Common myeloid progenitor, CD34-positive (primary cell): ENCODE measurements around the gene VAMP2. TPM values are rescaled to one million over a fixed set of nuclear protein-coding genes. Genes with fewer than 3 reads are reported as not detected.

Experiments used
- CTCF ChIA-PET: fragments of 350-600 bp; sonication (Branson Sonifier 250); formaldehyde crosslinking; loops from one replicate; lab custom pipeline; 2021; ENCODE audit warnings: antibody characterized with exemption; lab: Charles Lee
- POLR2A ChIA-PET: fragments of 350-600 bp; sonication (Branson Sonifier 250); formaldehyde crosslinking; loops from one replicate; lab custom pipeline; 2021; ENCODE audit warnings: antibody characterized with exemption; lab: Charles Lee
- DNase-seq, 3 donors: peaks; one replicate each; pipeline versions ENCODE4 v3.0.0 to v3.0.0-alpha.2; 2013
- H3K27ac ChIP-seq, 2 experiments: 1 replicate in 1 of 2; 2 replicates in 1 of 2; pipeline ENCODE4 v1.7.0; 2013; ENCODE audit warnings: inconsistent platforms in 2 of 2, low read length in 2 of 2, mild to moderate bottlenecking in 2 of 2, low read depth in 1 of 2, moderate library complexity in 1 of 2; ENCODE audit not compliant: severe bottlenecking in 2 of 2, insufficient read depth in 1 of 2, poor library complexity in 1 of 2
- H3K27me3 ChIP-seq, 5 experiments: replicated peaks in 2 of 5; 1 replicate in 3 of 5; 2 replicates in 2 of 5; pipeline versions ENCODE4 v1.6.1 to v1.7.0; 2013; ENCODE audit warnings: low read length in 4 of 5, mild to moderate bottlenecking in 2 of 5, moderate library complexity in 2 of 5, inconsistent platforms in 1 of 5; ENCODE audit not compliant: insufficient read depth in 5 of 5, control insufficient read depth in 4 of 5
- H3K36me3 ChIP-seq, 4 experiments: 1 replicate in 2 of 4; 2 replicates in 2 of 4; pipeline versions ENCODE4 v1.6.1 to v1.7.0; 2013; ENCODE audit warnings: low read length in 3 of 4, control low read depth in 1 of 4, mild to moderate bottlenecking in 1 of 4; ENCODE audit not compliant: control insufficient read depth in 4 of 4, insufficient read depth in 4 of 4
- H3K4me1 ChIP-seq, 4 experiments: 1 replicate in 3 of 4; 2 replicates in 1 of 4; pipeline versions ENCODE4 v1.6.1 to v1.7.1; 2013; ENCODE audit warnings: low read length in 3 of 4, mild to moderate bottlenecking in 3 of 4, control low read depth in 1 of 4, inconsistent platforms in 1 of 4, moderate library complexity in 1 of 4; ENCODE audit not compliant: control insufficient read depth in 4 of 4, insufficient read depth in 4 of 4; ENCODE audit errors: control extremely low read depth in 1 of 4
- H3K4me3 ChIP-seq, 7 experiments: 1 replicate in 4 of 7; 2 replicates in 3 of 7; pipeline versions ENCODE4 v1.5.1 to v1.7.0; 2013; ENCODE audit warnings: mild to moderate bottlenecking in 7 of 7, low read length in 6 of 7, moderate library complexity in 6 of 7, inconsistent platforms in 2 of 7, low read depth in 2 of 7, control low read depth in 1 of 7; ENCODE audit not compliant: insufficient read depth in 4 of 7, control insufficient read depth in 1 of 7; ENCODE audit errors: extremely low read depth in 1 of 7
- H3K9me3 ChIP-seq, 5 experiments: 1 replicate in 4 of 5; 2 replicates in 1 of 5; pipeline versions ENCODE4 v1.6.1 to v1.7.1; 2013; ENCODE audit warnings: low read length in 4 of 5, mild to moderate bottlenecking in 2 of 5, inconsistent platforms in 1 of 5, low read depth in 1 of 5, moderate library complexity in 1 of 5; ENCODE audit not compliant: control insufficient read depth in 4 of 5, insufficient read depth in 2 of 5; ENCODE audit errors: control extremely low read depth in 1 of 5
- WGBS: methylation state at CpG from one replicate; pipeline ENCODE4 v1.1.5; 2013; ENCODE audit not compliant: insufficient coverage; 5-methylcytosine and 5-hydroxymethylcytosine counted together
- polyA plus RNA-seq: library from polyadenylated mRNA; unstranded; fragments of 120-200 nt; gene quantifications from one replicate; pipeline ENCODE4 v1.2.1, GENCODE V29; 2013

The VAMP2 gene
- 92.2 TPM for polyA plus RNA-seq

GRCh38 chr17:8162233-8162996 lies at the start of gene VAMP2:
TSS of gene VAMP2 (minus strand) at chr17:8162948. CDS start at chr17:8162879, 69 bp downstream.
- DNase-seq: peak; percentile 62 to 80 (median 73)
- Histone ChIP-seq H3K36me3 (peaks cover 0 to 28% (median 18%) of the 10 kb centered on the region in 4 experiments), H3K27me3 (no peaks in the 10 kb centered on the region), H3K27ac (peak within 1 kb of the TSS; percentile 72 to 88), H3K9me3 (no peaks in the 10 kb centered on the region), H3K4me3 (peak within 1 kb of the TSS; percentile 74 to 98 (median 90)), H3K4me1 (peaks cover 4 to 47% (median 40%) of the 10 kb centered on the region in 4 experiments)
- POLR2A ChIA-PET: interaction anchor here (5.0 kb wide), 1 partner anchor 11 kb away, joined by 44 read pairs; no protein-coding TSS in a partner anchor
- WGBS: 0% methylated on average over 73 of the region's 75 CpGs
- CTCF ChIA-PET: interaction anchor here (2.2 to 19.3 kb wide), 2 partner anchors 21 to 43 kb away, joined by 12 to 292 read pairs; partner anchors contain the start of gene PER1

- Histone ChIP-seq H3K4me3 (peak overlapping the region; percentile 60 to 95 (median 86)), H3K27me3 (no peaks in the 10 kb centered on the region), H3K36me3 (peaks cover 0 to 19% (median 1%) of the 10 kb centered on the region in 4 experiments), H3K9me3 (no peaks in the 10 kb centered on the region), H3K4me1 (peaks cover 4 to 33% (median 19%) of the 10 kb centered on the region in 4 experiments), H3K27ac (peak overlapping the region; percentile 64 to 84)
- CTCF ChIA-PET: interaction anchor here (0.7 to 3.6 kb wide), 3 partner anchors 11 to 99 kb away, joined by 4 to 17 read pairs (median 17); no protein-coding TSS in a partner anchor
- POLR2A ChIA-PET: interaction anchor here (0.7 to 1.3 kb wide), 4 partner anchors 10 to 37 kb away, joined by 3 to 5 read pairs (median 4); partner anchors contain the start of gene CTC1
- DNase-seq: peak in 1 of 3 donors; percentile 25
- 0% methylated on average over 11 of the region's 22 CpGs for WGBS
Observed at GRCh38 chr17:8210761-8211458, 48.2 kb upstream of the VAMP2 start.

GRCh38 chr17:8209907-8210760 lies 47.4 kb upstream of the VAMP2 start, which contains the start of gene AURKB:
TSS of gene AURKB (minus strand) at chr17:8210575. CDS start at chr17:8210224, 351 bp downstream.
- Histone ChIP-seq H3K9me3 (no peaks in the 10 kb centered on the region), H3K36me3 (peaks cover 0 to 27% (median 4%) of the 10 kb centered on the region in 4 experiments), H3K4me1 (peaks cover 4 to 33% (median 19%) of the 10 kb centered on the region in 4 experiments), H3K27ac (peak within 1 kb of the TSS; percentile 64 to 84), H3K4me3 (peak within 1 kb of the TSS; percentile 60 to 95 (median 86)), H3K27me3 (no peaks in the 10 kb centered on the region)
- ChIA-PET CTCF (interaction anchor here (0.7 to 3.6 kb wide), 3 partner anchors 12 to 98 kb away, joined by 4 to 17 read pairs (median 17); no protein-coding TSS in a partner anchor), POLR2A (interaction anchor here (0.7 to 1.3 kb wide), 4 partner anchors 11 to 38 kb away, joined by 3 to 5 read pairs (median 4); partner anchors contain the start of gene CTC1)
- DNase-seq: peak; percentile 94 to 98 (median 96)
- WGBS: 2% methylated on average over 39 of the region's 46 CpGs

GRCh38 chr17:8206536-8206935 lies 43.8 kb upstream of the VAMP2 start:
- CTCF ChIA-PET: interaction anchor here (0.7 to 2.1 kb wide), 6 partner anchors 15 to 19 kb away, joined by 3 to 5 read pairs (median 3); partner anchors contain the start of gene BORCS6
- WGBS: 93% methylated on average over 8 of the region's 12 CpGs
- POLR2A ChIA-PET: no interaction called here
- Histone ChIP-seq H3K9me3 (no peaks in the 10 kb centered on the region), H3K27ac (no peak overlapping the region), H3K27me3 (no peaks in the 10 kb centered on the region), H3K36me3 (peaks cover 0 to 40% (median 15%) of the 10 kb centered on the region in 4 experiments), H3K4me3 (no peak overlapping the region), H3K4me1 (peaks cover 4 to 28% (median 19%) of the 10 kb centered on the region in 4 experiments)
- DNase-seq: no peak

- Histone ChIP-seq H3K4me3 (no peak overlapping the region), H3K9me3 (no peaks in the 10 kb centered on the region), H3K36me3 (peaks cover 0 to 40% (median 15%) of the 10 kb centered on the region in 4 experiments), H3K27ac (no peak overlapping the region), H3K27me3 (no peaks in the 10 kb centered on the region), H3K4me1 (peaks cover 0 to 18% (median 12%) of the 10 kb centered on the region in 4 experiments)
- DNase-seq: no peak
- ChIA-PET POLR2A (no interaction called here), CTCF (interaction anchor here (0.6 to 1.5 kb wide), 2 partner anchors 10 to 17 kb away, joined by 3 read pairs; no protein-coding TSS in a partner anchor)
- WGBS: 82% methylated on average over 9 of the region's 19 CpGs
Observed at GRCh38 chr17:8204761-8205555, 42.2 kb upstream of the VAMP2 start.
